Stimulated activated memory B cell treated with anti-CD40 and anti-IgM and Interleukin-4, amounts not matched to agents 10 μg/mL and 1 μg/mL and 100 μg/mL, for 72 hours (primary cell): ENCODE measurements around the gene MAGEB4.
"Not testable (repeated sequence)": the region's sequence is repeated elsewhere in the genome, so short reads cannot be mapped to it uniquely, and the experiment has no call there.

Experiments
- ATAC-seq: fragments of 150-1000 bp; cut with Tn5 transposase; 2 replicates; pipeline ENCODE4 v1.10.0; 2021
- H3K27ac Mint-ChIP-seq: one replicate; pipeline ENCODE4 v1.8.0; 2022; ENCODE audit warnings: mild to moderate bottlenecking, mixed read lengths
- H3K27me3 Mint-ChIP-seq: one replicate; pipeline ENCODE4 v1.8.0; 2022; ENCODE audit warnings: mixed read lengths
- H3K36me3 Mint-ChIP-seq: one replicate; pipeline ENCODE4 v1.8.0; 2022; ENCODE audit warnings: mixed read lengths
- H3K4me1 Mint-ChIP-seq: one replicate; pipeline ENCODE4 v1.8.0; 2022; ENCODE audit warnings: mixed read lengths
- H3K4me3 Mint-ChIP-seq: one replicate; pipeline ENCODE4 v1.8.0; 2022; ENCODE audit warnings: mild to moderate bottlenecking, moderate library complexity, mixed read lengths
- H3K9me3 Mint-ChIP-seq: one replicate; pipeline ENCODE4 v1.8.0; 2022; ENCODE audit warnings: mixed read lengths

MAGEB4 gene

GRCh38 chrX:30241724-30242415 lies at the start of gene MAGEB4:
TSS of gene MAGEB4 (plus strand) at chrX:30242000. CDS start at chrX:30242136, 136 bp downstream.
- Mint-ChIP-seq H3K4me3 (no peak within 1 kb of the TSS), H3K9me3 (no peaks in the 10 kb centered on the region), H3K27ac (no peak within 1 kb of the TSS), H3K36me3 (no peaks in the 10 kb centered on the region), H3K4me1 (no peaks in the 10 kb centered on the region), H3K27me3 (no peaks in the 10 kb centered on the region)
- ATAC-seq: no peak

- H3K36me3 Mint-ChIP-seq, H3K4me3 Mint-ChIP-seq, H3K4me1 Mint-ChIP-seq, ATAC-seq, H3K27ac Mint-ChIP-seq, H3K9me3 Mint-ChIP-seq, H3K27me3 Mint-ChIP-seq: not testable (repeated sequence)
Measured at GRCh38 chrX:30193910-30194309, 47.9 kb upstream of the MAGEB4 start.

GRCh38 chrX:30196322-30196721 lies 45.5 kb upstream of the MAGEB4 start:
- no peak overlapping the region for H3K27ac Mint-ChIP-seq
- ATAC-seq: no peak
- H3K36me3 Mint-ChIP-seq: no peaks in the 10 kb centered on the region
- H3K4me3 Mint-ChIP-seq: no peak overlapping the region
- H3K27me3 Mint-ChIP-seq: no peaks in the 10 kb centered on the region
- no peaks in the 10 kb centered on the region for H3K4me1 Mint-ChIP-seq
- no peaks in the 10 kb centered on the region for H3K9me3 Mint-ChIP-seq

GRCh38 chrX:30212172-30212571 lies 29.6 kb upstream of the MAGEB4 start:
- Mint-ChIP-seq H3K4me3 (no peak overlapping the region), H3K4me1 (no peaks in the 10 kb centered on the region), H3K36me3 (no peaks in the 10 kb centered on the region), H3K27me3 (peaks cover 9% of the 10 kb centered on the region), H3K27ac (no peak overlapping the region), H3K9me3 (no peaks in the 10 kb centered on the region)
- no peak for ATAC-seq

GRCh38 chrX:30215357-30215843 lies 26.4 kb upstream of the MAGEB4 start, which contains the start of gene MAGEB2:
TSS of gene MAGEB2 (plus strand) at chrX:30215563. CDS start at chrX:30218581, 3,018 bp downstream.
- no peaks in the 10 kb centered on the region for H3K4me1 Mint-ChIP-seq
- H3K9me3 Mint-ChIP-seq: no peaks in the 10 kb centered on the region
- H3K27ac Mint-ChIP-seq: no peak within 1 kb of the TSS
- ATAC-seq: no peak
- peaks cover 9% of the 10 kb centered on the region for H3K27me3 Mint-ChIP-seq
- H3K4me3 Mint-ChIP-seq: no peak within 1 kb of the TSS
- H3K36me3 Mint-ChIP-seq: no peaks in the 10 kb centered on the region

GRCh38 chrX:30217465-30217864 lies 24.3 kb upstream of the MAGEB4 start:
- Mint-ChIP-seq H3K27ac (no peak overlapping the region), H3K9me3 (no peaks in the 10 kb centered on the region), H3K27me3 (peaks cover under 1% of the 10 kb centered on the region)

GRCh38 chrX:30219372-30219771 lies 22.4 kb upstream of the MAGEB4 start:
- Mint-ChIP-seq H3K9me3 (no peaks in the 10 kb centered on the region), H3K4me1 (no peaks in the 10 kb centered on the region), H3K27me3 (no peaks in the 10 kb centered on the region), H3K4me3 (no peak overlapping the region), H3K36me3 (no peaks in the 10 kb centered on the region), H3K27ac (no peak overlapping the region)
- ATAC-seq: no peak

More at GRCh38 chrX:30217465-30217864, 24.3 kb upstream of the MAGEB4 start:
- H3K4me3 Mint-ChIP-seq: no peak overlapping the region
- no peaks in the 10 kb centered on the region for H3K36me3 Mint-ChIP-seq
- no peak for ATAC-seq
- H3K4me1 Mint-ChIP-seq: no peaks in the 10 kb centered on the region

- no peaks in the 10 kb centered on the region for H3K36me3 Mint-ChIP-seq
- H3K4me3 Mint-ChIP-seq: no peak overlapping the region
- H3K27me3 Mint-ChIP-seq: no peaks in the 10 kb centered on the region
- H3K27ac Mint-ChIP-seq: no peak overlapping the region
- ATAC-seq: no peak
- no peaks in the 10 kb centered on the region for H3K4me1 Mint-ChIP-seq
- no peaks in the 10 kb centered on the region for H3K9me3 Mint-ChIP-seq
Measured at GRCh38 chrX:30220661-30221060, 21.1 kb upstream of the MAGEB4 start.

- no peaks in the 10 kb centered on the region for H3K27me3 Mint-ChIP-seq
- ATAC-seq: no peak
Measured at GRCh38 chrX:30224536-30224935, 17.3 kb upstream of the MAGEB4 start.

GRCh38 chrX:30228526-30228925 lies 13.3 kb upstream of the MAGEB4 start:
- ATAC-seq: no peak
- H3K27ac Mint-ChIP-seq: no peak overlapping the region
- H3K4me3 Mint-ChIP-seq: no peak overlapping the region
- no peaks in the 10 kb centered on the region for H3K4me1 Mint-ChIP-seq
- no peaks in the 10 kb centered on the region for H3K36me3 Mint-ChIP-seq
- no peaks in the 10 kb centered on the region for H3K27me3 Mint-ChIP-seq
- H3K9me3 Mint-ChIP-seq: no peaks in the 10 kb centered on the region

More at GRCh38 chrX:30224536-30224935, 17.3 kb upstream of the MAGEB4 start:
- Mint-ChIP-seq H3K27ac (no peak overlapping the region), H3K4me3 (no peak overlapping the region), H3K9me3 (no peaks in the 10 kb centered on the region), H3K36me3 (no peaks in the 10 kb centered on the region), H3K4me1 (no peaks in the 10 kb centered on the region)

- Mint-ChIP-seq H3K27ac (no peak within 1 kb of the TSS), H3K9me3 (no peaks in the 10 kb centered on the region), H3K4me3 (no peak within 1 kb of the TSS), H3K4me1 (no peaks in the 10 kb centered on the region), H3K27me3 (no peaks in the 10 kb centered on the region), H3K36me3 (no peaks in the 10 kb centered on the region)
- ATAC-seq: no peak
Measured at GRCh38 chrX:30230395-30230794, 11.4 kb upstream of the MAGEB4 start, which contains the start of gene MAGEB3. TSS of gene MAGEB3 (plus strand) at chrX:30230657. CDS start at chrX:30235925, 5,268 bp downstream.

GRCh38 chrX:30246769-30247489 lies 5.1 kb downstream of the MAGEB4 start, which contains the start of gene MAGEB1:
TSS of gene MAGEB1 (plus strand) at chrX:30247146. CDS start at chrX:30250494, 3,348 bp downstream.
- H3K36me3 Mint-ChIP-seq: no peaks in the 10 kb centered on the region
- no peaks in the 10 kb centered on the region for H3K4me1 Mint-ChIP-seq
- no peak within 1 kb of the TSS for H3K4me3 Mint-ChIP-seq
- H3K9me3 Mint-ChIP-seq: no peaks in the 10 kb centered on the region
- H3K27me3 Mint-ChIP-seq: no peaks in the 10 kb centered on the region
- no peak within 1 kb of the TSS for H3K27ac Mint-ChIP-seq
- no peak for ATAC-seq

- Mint-ChIP-seq H3K4me3 (no peak overlapping the region), H3K4me1 (no peaks in the 10 kb centered on the region), H3K27me3 (no peaks in the 10 kb centered on the region), H3K36me3 (no peaks in the 10 kb centered on the region), H3K27ac (no peak overlapping the region), H3K9me3 (no peaks in the 10 kb centered on the region)
- peak; percentile 56 for ATAC-seq
Measured at GRCh38 chrX:30248854-30249253, 7.1 kb downstream of the MAGEB4 start.

- peaks cover 2% of the 10 kb centered on the region for H3K9me3 Mint-ChIP-seq
Measured at GRCh38 chrX:30253257-30253656, 11.5 kb downstream of the MAGEB4 start.

GRCh38 chrX:30259927-30260326 lies 18.1 kb downstream of the MAGEB4 start:
- no peak overlapping the region for H3K27ac Mint-ChIP-seq
- ATAC-seq: no peak
- H3K36me3 Mint-ChIP-seq: no peaks in the 10 kb centered on the region
- no peak overlapping the region for H3K4me3 Mint-ChIP-seq
- no peaks in the 10 kb centered on the region for H3K27me3 Mint-ChIP-seq
- no peaks in the 10 kb centered on the region for H3K4me1 Mint-ChIP-seq
- peaks cover 2% of the 10 kb centered on the region for H3K9me3 Mint-ChIP-seq

More at GRCh38 chrX:30253257-30253656, 11.5 kb downstream of the MAGEB4 start:
- H3K4me3 Mint-ChIP-seq: no peak overlapping the region
- ATAC-seq: peak; percentile 56
- H3K27me3 Mint-ChIP-seq: no peaks in the 10 kb centered on the region
- H3K4me1 Mint-ChIP-seq: no peaks in the 10 kb centered on the region
- no peak overlapping the region for H3K27ac Mint-ChIP-seq
- H3K36me3 Mint-ChIP-seq: no peaks in the 10 kb centered on the region
